IgD-negative memory B cell (primary cell): ENCODE data around the gene LPA. TPM values are rescaled to one million over a fixed set of nuclear protein-coding genes. Genes with fewer than 3 reads are reported as not detected.
A peak's percentile ranks its signal among the peaks of the same experiment; 100 is the strongest.
"Not testable (repeated sequence)": the region's sequence is repeated elsewhere in the genome, so short reads cannot be mapped to it uniquely, and the experiment has no call there.

Experiments used
- H3K27ac Mint-ChIP-seq, 3 donors: one replicate each; pipeline ENCODE4 v1.8.0; 2020 to 2022; ENCODE audit warnings: mild to moderate bottlenecking in 3 of 3, mixed read lengths in 3 of 3, moderate library complexity in 1 of 3
- H3K27me3 Mint-ChIP-seq: one replicate; pipeline ENCODE4 v1.8.0; 2021; ENCODE audit warnings: mixed read lengths
- H3K36me3 Mint-ChIP-seq: one replicate; pipeline ENCODE4 v1.8.0; 2020; ENCODE audit warnings: mild to moderate bottlenecking, mixed read lengths
- H3K4me1 Mint-ChIP-seq, 3 donors: one replicate each; pipeline ENCODE4 v1.8.0; 2020 to 2022; ENCODE audit warnings: mixed read lengths in 3 of 3, mild to moderate bottlenecking in 1 of 3
- H3K4me3 Mint-ChIP-seq, 4 donors: one replicate each; pipeline ENCODE4 v1.8.0; 2020 to 2022; ENCODE audit warnings: mild to moderate bottlenecking in 4 of 4, mixed read lengths in 4 of 4, moderate library complexity in 3 of 4
- H3K9me3 Mint-ChIP-seq, 3 donors: one replicate each; pipeline ENCODE4 v1.8.0; 2020 to 2021; ENCODE audit warnings: mixed read lengths in 3 of 3, mild to moderate bottlenecking in 1 of 3
- polyA plus RNA-seq: library from polyadenylated mRNA; unstranded; fragments of 300-500 nt; fragmentation: Illumina TruSeq; gene quantifications from one replicate; pipeline ENCODE4 v1.2.3, GENCODE V29; 2021

Gene LPA
- polyA plus RNA-seq, result not detected

GRCh38 chr6:160664198-160664597 is at the start of gene LPA:
LPA (minus strand) TSS chr6:160664275; CDS start chr6:160664214, 61 bp downstream.
- not testable (repeated sequence) for H3K27me3 Mint-ChIP-seq, H3K9me3 Mint-ChIP-seq, H3K27ac Mint-ChIP-seq, H3K4me3 Mint-ChIP-seq, H3K36me3 Mint-ChIP-seq, H3K4me1 Mint-ChIP-seq

- not testable (repeated sequence) for H3K9me3 Mint-ChIP-seq, H3K36me3 Mint-ChIP-seq, H3K4me3 Mint-ChIP-seq, H3K4me1 Mint-ChIP-seq, H3K27ac Mint-ChIP-seq
- H3K27me3 Mint-ChIP-seq, result peaks cover 16% of the 10 kb centered on the region
These were observed 44.9 kb upstream of the LPA start for GRCh38 chr6:160708993-160709392.

GRCh38 chr6:160704688-160705087 is 40.6 kb upstream of the LPA start:
- H3K4me1 Mint-ChIP-seq, H3K9me3 Mint-ChIP-seq, H3K36me3 Mint-ChIP-seq, H3K4me3 Mint-ChIP-seq: not testable (repeated sequence)
- Mint-ChIP-seq H3K27ac (peak overlapping the region in 1 of 3 donors; percentile 38), H3K27me3 (peaks cover 15% of the 10 kb centered on the region)

GRCh38 chr6:160701918-160702680 is 38.0 kb upstream of the LPA start, which contains the start of gene PLG:
PLG (plus strand) TSS chr6:160702244; CDS start chr6:160702305, 61 bp downstream.
- H3K9me3 Mint-ChIP-seq, H3K4me3 Mint-ChIP-seq, H3K36me3 Mint-ChIP-seq, H3K4me1 Mint-ChIP-seq, H3K27ac Mint-ChIP-seq: not testable (repeated sequence)
- H3K27me3 Mint-ChIP-seq, result peaks cover 12% of the 10 kb centered on the region

- Mint-ChIP-seq H3K36me3 (no peaks in the 10 kb centered on the region), H3K4me1 (peaks cover 0 to 3% (median 0%) of the 10 kb centered on the region in 3 donors), H3K27ac (no peak overlapping the region), H3K4me3 (peak overlapping the region in 1 of 4 donors; percentile 33), H3K9me3 (peaks cover 2 to 5% (median 4%) of the 10 kb centered on the region in 3 donors), H3K27me3 (peaks cover 3% of the 10 kb centered on the region)
These were observed 33.8 kb upstream of the LPA start for GRCh38 chr6:160697826-160698225.

GRCh38 chr6:160696884-160697283 is 32.8 kb upstream of the LPA start:
- not testable (repeated sequence) for H3K36me3 Mint-ChIP-seq, H3K27ac Mint-ChIP-seq, H3K9me3 Mint-ChIP-seq, H3K4me3 Mint-ChIP-seq, H3K27me3 Mint-ChIP-seq, H3K4me1 Mint-ChIP-seq

GRCh38 chr6:160695622-160696021 is 31.5 kb upstream of the LPA start:
- not testable (repeated sequence) for H3K27me3 Mint-ChIP-seq, H3K27ac Mint-ChIP-seq, H3K36me3 Mint-ChIP-seq, H3K4me3 Mint-ChIP-seq, H3K4me1 Mint-ChIP-seq, H3K9me3 Mint-ChIP-seq

- H3K4me3 Mint-ChIP-seq, H3K27ac Mint-ChIP-seq, H3K9me3 Mint-ChIP-seq, H3K4me1 Mint-ChIP-seq, H3K36me3 Mint-ChIP-seq, H3K27me3 Mint-ChIP-seq: not testable (repeated sequence)
These were observed 30.9 kb upstream of the LPA start for GRCh38 chr6:160695025-160695424.

GRCh38 chr6:160692369-160692959 is 28.4 kb upstream of the LPA start:
- Mint-ChIP-seq H3K4me1 (peaks cover 0 to 3% (median 0%) of the 10 kb centered on the region in 3 donors), H3K27me3 (no peaks in the 10 kb centered on the region), H3K4me3 (no peak overlapping the region), H3K9me3 (peaks cover 2 to 8% (median 3%) of the 10 kb centered on the region in 3 donors), H3K27ac (no peak overlapping the region), H3K36me3 (no peaks in the 10 kb centered on the region)

- Mint-ChIP-seq H3K36me3 (no peaks in the 10 kb centered on the region), H3K27ac (no peak overlapping the region), H3K4me3 (no peak overlapping the region), H3K9me3 (peaks cover 2 to 8% (median 5%) of the 10 kb centered on the region in 3 donors), H3K27me3 (no peaks in the 10 kb centered on the region), H3K4me1 (peaks cover 0 to 3% (median 0%) of the 10 kb centered on the region in 3 donors)
These were observed 27.5 kb upstream of the LPA start for GRCh38 chr6:160691617-160692016.

GRCh38 chr6:160690458-160690857 is 26.4 kb upstream of the LPA start:
- Mint-ChIP-seq H3K4me3 (no peak overlapping the region), H3K4me1 (no peaks in the 10 kb centered on the region), H3K9me3 (peaks cover 2 to 8% (median 2%) of the 10 kb centered on the region in 3 donors), H3K27me3 (no peaks in the 10 kb centered on the region), H3K27ac (no peak overlapping the region), H3K36me3 (no peaks in the 10 kb centered on the region)

GRCh38 chr6:160685762-160686450 is 21.8 kb upstream of the LPA start:
- peaks cover 0 to 6% (median 2%) of the 10 kb centered on the region in 3 donors for H3K9me3 Mint-ChIP-seq
- H3K4me1 Mint-ChIP-seq, result no peaks in the 10 kb centered on the region
- no peaks in the 10 kb centered on the region for H3K36me3 Mint-ChIP-seq
- no peak overlapping the region for H3K27ac Mint-ChIP-seq
- H3K4me3 Mint-ChIP-seq, result no peak overlapping the region
- H3K27me3 Mint-ChIP-seq, result no peaks in the 10 kb centered on the region

- H3K4me1 Mint-ChIP-seq, H3K9me3 Mint-ChIP-seq, H3K36me3 Mint-ChIP-seq, H3K27me3 Mint-ChIP-seq, H3K27ac Mint-ChIP-seq, H3K4me3 Mint-ChIP-seq: not testable (repeated sequence)
These were observed 21.2 kb upstream of the LPA start for GRCh38 chr6:160685101-160685761.

GRCh38 chr6:160679402-160679769 is 15.3 kb upstream of the LPA start:
- H3K9me3 Mint-ChIP-seq, result peaks cover 3 to 4% (median 3%) of the 10 kb centered on the region in 3 donors
- H3K4me3 Mint-ChIP-seq, result no peak overlapping the region
- no peak overlapping the region for H3K27ac Mint-ChIP-seq
- H3K36me3 Mint-ChIP-seq, result no peaks in the 10 kb centered on the region
- H3K27me3 Mint-ChIP-seq, result peaks cover 2% of the 10 kb centered on the region
- no peaks in the 10 kb centered on the region for H3K4me1 Mint-ChIP-seq

- Mint-ChIP-seq H3K4me1 (no peaks in the 10 kb centered on the region), H3K27me3 (peaks cover 2% of the 10 kb centered on the region), H3K9me3 (peaks cover 3 to 4% (median 3%) of the 10 kb centered on the region in 3 donors), H3K27ac (no peak overlapping the region), H3K36me3 (no peaks in the 10 kb centered on the region), H3K4me3 (no peak overlapping the region)
These were observed 14.8 kb upstream of the LPA start for GRCh38 chr6:160678744-160679401.
